Activated CD4-positive, CD25-positive, alpha-beta regulatory T cell treated with anti-CD3 and anti-CD28 coated beads, Interleukin-2, amount 50 U/mL, for 16 hours (primary cell): Measurements from ENCODE around the gene ETV4.

ENCODE experiments used
- DNase-seq: peaks from one replicate; pipeline ENCODE4 v3.0.0-alpha.2; 2020; ENCODE audit warnings: low read depth, low spot score

ETV4 gene

DNA sequence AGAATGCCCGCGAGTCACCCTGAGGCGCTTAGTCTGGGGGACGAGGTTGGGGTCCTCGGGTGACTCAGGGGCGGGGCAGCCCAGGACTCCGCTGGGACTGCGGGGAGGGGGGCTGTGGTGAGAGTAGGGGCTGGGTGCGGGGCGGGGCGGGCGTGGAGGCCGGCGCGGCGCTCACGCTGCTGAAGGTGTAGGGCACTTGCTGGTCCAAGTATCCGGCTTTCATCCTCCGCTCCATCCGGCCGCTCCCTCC, 832 bp downstream of the ETV4 start:
- DNase-seq, result no peak

DNA sequence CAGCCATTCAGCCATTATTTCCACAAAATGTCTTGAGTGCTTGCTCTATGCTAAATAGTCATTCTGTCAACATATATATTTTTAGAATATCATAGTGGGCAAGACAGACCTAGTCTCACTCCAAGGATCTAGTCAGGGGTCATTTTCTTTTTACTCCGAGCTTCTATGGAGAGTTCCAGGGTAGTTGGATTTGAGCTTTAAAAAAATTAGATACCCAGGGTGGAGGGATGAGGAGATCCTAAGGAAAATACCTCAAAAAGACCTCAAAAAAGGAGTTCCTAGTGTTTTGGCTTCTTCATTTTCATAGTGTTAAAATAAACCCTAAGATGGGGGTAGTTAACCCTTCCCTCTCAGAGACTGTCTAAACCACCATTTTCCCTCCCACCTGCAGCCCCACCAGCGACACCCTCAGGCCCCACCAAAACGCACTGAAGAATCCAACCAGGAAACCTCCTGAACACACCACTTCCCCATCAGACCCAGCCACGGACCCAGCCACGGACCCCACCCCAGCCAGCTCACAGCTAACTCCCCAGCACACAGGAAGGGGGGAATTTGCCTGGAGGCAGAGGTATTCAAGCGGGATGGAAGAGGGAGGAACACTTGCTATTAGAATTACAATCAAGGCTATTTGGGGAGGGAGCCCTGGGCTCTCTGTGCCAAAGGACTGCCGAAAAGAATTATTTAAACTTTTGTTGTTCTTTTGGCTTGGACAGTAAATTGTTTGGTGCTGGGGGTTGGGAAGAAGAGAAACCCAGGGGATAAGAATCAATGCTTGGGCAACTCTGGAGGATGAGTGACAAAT, 2.2 kb downstream of the ETV4 start:
- DNase-seq, result no peak

DNA sequence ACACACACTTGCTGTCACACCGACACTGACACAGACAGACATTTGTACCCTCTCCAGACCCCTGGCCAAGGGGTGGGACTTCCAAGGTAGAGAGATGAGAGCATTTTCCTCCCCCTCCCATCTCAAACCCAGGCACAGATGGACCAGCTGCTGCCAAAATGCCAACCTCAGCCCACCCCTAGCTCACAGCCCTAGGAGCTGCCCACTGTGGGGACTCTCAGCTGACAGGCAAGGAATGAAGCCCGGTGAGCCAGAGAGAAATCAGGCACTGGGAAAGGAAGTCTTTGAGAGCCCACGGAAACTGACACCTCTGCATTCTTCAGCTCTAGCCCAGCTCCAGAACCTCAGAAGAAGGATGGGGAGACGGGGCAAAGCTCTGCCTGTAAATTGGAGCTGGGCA, 2.8 kb downstream of the ETV4 start:
- no peak for DNase-seq

- DNase-seq, result no peak
Observed at GRCh38 chr17:43542859-43543258, 3.3 kb downstream of the ETV4 start.

GRCh38 chr17:43540821-43541674, 5.1 kb downstream of the ETV4 start:
- no peak for DNase-seq

DNA sequence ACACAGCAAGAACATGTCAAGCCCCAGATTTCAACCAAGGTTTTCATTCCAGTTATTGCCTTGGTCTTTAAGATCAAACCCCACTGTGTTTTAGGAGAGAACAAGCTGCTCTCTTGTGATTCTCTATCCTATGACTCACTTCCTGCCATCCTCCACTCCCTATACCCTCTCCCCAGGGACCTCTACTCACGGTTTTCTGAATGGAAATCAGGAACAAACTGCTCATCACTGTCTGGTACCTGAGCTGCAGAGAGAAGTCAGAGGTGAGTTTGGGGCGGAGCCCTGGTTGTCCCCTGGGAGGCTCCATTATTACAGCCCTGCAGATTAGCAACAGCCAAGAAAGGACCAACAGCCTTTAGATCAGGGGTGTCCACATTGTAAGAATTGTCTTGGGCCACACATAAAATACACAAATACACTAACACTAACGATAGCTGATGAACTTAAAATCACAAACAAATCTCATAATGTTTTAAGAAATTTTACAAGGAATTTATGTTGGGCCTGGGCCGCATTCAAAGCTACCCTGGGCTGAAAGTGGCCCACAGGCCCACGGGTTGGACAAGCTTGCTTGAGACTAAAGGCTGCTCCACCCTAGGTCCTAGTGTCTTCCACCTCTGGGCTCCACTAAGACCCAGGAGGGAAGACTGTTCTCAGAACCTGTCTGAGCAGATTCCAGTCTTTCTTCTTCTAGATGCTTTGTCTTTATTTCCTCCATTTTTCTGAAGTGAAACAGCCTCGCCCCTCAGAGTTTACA, 9.7 kb downstream of the ETV4 start:
- DNase-seq, result no peak

DNA sequence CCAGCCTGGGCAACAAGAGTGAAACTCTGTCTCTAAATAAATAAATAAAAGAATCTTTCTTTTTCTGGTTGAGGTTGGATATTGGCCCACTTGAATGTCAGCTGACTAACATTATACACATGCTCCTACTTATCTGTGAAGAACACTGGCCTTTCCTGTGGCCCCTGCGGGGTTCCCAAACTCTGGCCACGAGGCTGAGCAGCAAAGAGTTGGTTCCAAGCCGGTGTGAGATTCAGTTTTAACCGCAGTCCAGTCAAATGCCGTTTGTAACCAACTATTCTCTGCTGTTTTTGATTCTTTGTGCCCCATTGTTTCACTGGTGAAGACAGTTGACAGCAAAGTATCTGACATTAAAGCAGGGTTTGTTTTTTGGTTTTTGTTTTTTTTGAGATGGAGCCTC, 11.2 kb downstream of the ETV4 start:
- no peak for DNase-seq

GRCh38 chr17:43533699-43534098, 12.4 kb downstream of the ETV4 start:
- no peak for DNase-seq

DNA sequence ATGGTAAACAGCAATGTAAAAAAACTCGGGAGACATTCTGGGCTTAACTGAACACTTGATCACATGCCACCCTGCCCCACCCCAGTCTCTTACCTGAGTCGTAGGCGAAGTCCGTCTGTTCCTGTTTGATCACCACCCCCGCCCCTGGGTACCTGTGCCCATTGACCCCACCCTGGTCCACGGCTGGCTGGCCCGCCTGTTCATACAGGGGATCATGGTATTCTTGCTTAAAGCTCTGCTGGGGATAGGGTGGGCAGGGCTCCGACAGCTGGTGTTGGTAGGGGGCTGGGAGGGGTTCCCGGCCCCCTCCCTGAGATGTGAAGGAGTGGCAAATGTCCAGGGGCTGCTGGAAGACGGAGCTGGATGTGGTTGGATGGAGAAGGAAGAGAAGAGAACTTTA, 13.6 kb downstream of the ETV4 start:
- no peak for DNase-seq

- DNase-seq, result no peak
Observed at GRCh38 chr17:43531955-43532354, 14.2 kb downstream of the ETV4 start.

DNA sequence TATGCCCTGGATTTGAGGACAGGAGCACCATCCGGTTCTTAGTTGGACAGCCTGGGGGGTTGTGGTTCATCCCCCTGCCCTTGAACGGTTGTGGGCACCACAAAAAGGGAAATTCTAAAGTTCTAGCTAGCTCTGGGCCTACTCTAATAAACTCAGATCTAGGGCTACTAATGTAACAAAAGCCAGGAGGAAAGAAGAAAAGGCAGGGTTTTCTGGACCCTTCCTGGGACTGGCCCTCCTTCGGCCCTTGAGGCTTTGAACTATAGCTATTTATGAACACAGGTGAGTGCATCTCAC, 15.1 kb downstream of the ETV4 start:
- DNase-seq, result no peak

DNA sequence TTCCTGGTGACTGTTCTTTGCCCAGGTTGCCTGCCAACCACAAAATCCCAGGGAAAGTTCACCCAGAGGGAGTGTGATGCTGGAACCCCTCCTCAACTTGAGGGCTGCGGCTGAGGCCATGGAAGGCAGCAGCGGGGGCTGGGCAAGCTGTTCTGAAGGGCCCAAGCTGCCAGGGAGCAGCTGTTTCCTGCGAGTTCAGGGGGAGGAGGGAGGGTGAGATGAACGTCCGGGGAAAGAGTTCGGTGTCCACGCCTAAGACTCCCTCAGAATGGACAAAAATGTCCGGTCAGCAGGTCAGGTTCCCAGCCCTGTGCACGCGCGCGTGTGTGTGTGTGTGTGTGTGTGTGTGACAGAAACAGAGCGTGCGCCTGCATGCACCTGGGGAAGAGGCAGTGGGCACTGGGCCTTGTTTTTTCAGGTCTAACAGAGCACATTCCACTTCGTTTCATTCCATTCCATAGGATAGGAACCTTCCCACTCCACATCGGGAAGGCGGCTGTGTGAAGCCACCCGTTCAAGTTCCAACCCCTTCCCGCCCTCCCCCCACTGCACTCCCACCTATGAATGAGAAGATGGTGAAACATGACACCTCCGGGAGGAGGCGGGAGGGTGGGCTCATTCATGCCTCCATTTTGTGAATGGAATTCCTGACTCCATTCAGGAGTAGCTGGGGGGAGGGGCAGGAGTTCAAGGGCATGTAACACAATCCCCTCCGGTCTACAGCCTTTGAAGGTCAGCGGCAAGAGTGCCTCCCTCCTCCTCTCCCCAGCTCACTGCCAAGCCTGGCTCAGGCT, 15.7 kb downstream of the ETV4 start:
- DNase-seq, result no peak

DNA sequence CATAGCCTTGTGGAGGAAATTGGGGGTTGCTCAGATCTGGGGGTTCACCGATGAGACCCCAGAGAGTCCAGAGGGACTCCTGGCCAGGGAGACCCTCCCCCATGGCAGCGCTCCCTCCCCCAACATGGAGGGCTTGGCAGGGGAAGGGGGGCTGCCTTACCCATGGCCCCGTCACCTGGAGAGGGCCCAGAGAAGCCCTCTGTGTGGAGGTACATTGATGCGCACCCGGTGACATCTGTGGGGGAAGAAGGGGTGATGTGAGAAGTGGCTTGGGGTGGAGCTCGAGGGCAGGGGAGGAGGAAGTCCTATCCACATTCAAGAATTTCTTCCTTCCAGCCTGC, 16.2 kb downstream of the ETV4 start:
- no peak for DNase-seq

GRCh38 chr17:43528988-43529814, 16.9 kb downstream of the ETV4 start:
- DNase-seq, result no peak

- DNase-seq, result no peak
Observed at GRCh38 chr17:43528319-43528987, 17.7 kb downstream of the ETV4 start.

DNA sequence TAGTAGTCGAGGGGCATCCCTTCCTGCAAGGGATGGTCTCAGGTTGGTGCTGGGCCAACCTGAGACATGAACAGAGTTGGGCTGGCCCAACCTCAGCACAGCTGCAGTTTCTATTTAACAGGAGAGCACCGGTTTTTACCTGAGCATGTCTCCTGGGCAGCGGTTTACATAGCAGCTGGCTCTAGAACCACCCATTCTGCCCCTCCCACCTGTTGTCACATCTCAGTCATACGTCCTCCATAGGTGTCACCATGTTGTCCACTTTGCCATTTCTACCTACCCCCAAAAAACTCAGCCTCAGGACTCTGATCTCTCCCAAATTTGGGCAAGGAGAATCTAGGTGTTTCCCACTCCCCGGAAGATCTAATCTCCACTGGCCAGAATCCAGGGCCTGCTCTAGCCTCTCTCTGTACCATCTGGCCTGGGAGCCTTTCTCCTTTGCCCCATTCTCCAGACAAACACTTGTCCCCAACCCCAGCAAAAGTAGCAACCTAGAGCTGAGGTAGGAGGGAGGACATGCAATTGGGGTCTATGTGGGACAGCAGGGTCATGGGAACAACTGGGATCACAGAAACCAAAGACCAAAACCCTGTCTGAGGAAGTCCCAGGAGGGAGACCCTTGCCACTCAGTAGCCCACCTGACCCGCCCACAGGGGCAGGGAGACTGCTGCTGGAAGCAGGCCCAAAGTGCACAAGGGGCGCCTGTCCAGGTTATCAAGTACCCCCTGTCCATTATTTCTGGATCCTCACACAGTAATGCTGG, 19.1 kb downstream of the ETV4 start:
- no peak for DNase-seq

DNA sequence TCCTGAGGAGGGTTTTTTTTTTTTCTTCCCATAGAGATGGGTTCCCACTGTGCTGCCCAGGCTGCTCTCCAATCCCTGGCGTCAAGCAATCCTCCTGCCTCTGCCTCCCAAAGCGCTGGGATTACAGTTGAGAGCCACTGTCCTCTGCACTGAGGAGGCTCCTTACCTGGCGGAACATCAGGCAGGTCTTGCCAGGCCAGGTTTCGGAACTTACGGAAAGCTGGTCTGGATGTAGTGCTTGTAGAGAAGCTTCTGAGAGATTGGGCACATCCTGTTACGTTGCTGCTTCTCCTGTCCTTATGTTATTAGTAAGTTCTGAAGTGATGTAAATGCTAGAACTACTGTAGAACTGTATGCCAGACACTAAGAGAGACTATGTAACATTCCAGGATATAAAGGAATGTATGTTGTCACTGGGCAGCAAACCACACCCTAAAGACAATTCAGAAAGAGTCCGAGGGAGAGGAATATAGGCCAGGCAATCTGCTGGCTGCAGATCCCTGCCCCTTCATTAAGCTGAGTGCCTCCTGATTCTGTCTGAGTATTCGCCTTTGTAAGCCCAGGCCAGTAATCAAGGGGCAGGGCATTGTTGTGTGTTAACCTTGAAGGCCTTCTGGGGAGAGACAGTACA, 21.1 kb downstream of the ETV4 start:
- no peak for DNase-seq

DNA sequence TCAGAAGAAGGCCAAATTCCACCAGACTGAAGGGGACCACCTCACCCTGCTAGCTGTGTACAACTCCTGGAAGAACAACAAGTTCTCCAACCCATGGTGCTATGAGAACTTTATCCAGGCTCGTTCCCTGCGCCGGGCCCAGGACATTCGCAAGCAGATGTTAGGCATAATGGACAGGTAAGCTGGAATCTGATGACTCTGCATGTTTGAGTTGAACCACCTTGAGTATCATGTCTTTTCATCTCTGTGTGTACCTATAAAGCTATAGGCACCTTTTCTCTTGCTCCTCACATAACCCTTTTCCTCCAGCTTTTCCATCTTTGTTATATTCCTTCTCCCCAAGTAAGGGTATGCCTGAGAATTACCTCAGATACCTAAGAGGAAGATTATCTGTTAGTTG, 24.8 kb downstream of the ETV4 start:
- no peak for DNase-seq

- no peak for DNase-seq
Observed at GRCh38 chr17:43517615-43518386, 28.3 kb downstream of the ETV4 start.
